HG02840 (cell line): ENCODE measurements around the gene SH3BP1.
A peak's percentile ranks its signal among the peaks of the same experiment; 100 is the strongest.
"Not testable (repeated sequence)": the region's sequence is repeated elsewhere in the genome, so short reads cannot be mapped to it uniquely, and the experiment has no call there.

Experiments
- ATAC-seq: cut with Tn5 transposase; IDR thresholded peaks from one replicate; pipeline ENCODE4 v1.9.1; 2021; ENCODE audit warnings: mild to moderate bottlenecking, moderate library complexity, moderate number of reproducible peaks; ENCODE audit not compliant: unreplicated experiment, low FRiP score

The SH3BP1 gene

GRCh38 chr22:37656583-37656982 lies 17.1 kb downstream of the SH3BP1 start:
- ATAC-seq, result not testable (repeated sequence)

GRCh38 chr22:37657590-37658132 lies 18.2 kb downstream of the SH3BP1 start:
- no peak for ATAC-seq

GRCh38 chr22:37658133-37659065 lies 18.9 kb downstream of the SH3BP1 start, which contains the start of gene PDXP:
Gene PDXP, plus strand, starts transcription at chr22:37658723. Its CDS starts 60 bp downstream, at chr22:37658783.
- peak; percentile 80 for ATAC-seq

GRCh38 chr22:37659066-37659896 lies 19.8 kb downstream of the SH3BP1 start:
- ATAC-seq, result peak; percentile 11

GRCh38 chr22:37659897-37660708 lies 20.6 kb downstream of the SH3BP1 start:
- no peak for ATAC-seq

- ATAC-seq, result no peak
Observed at GRCh38 chr22:37660709-37661045, 21.2 kb downstream of the SH3BP1 start.

- no peak for ATAC-seq
Observed at GRCh38 chr22:37661160-37661924, 21.9 kb downstream of the SH3BP1 start.

GRCh38 chr22:37662039-37662438 lies 22.6 kb downstream of the SH3BP1 start:
- no peak for ATAC-seq

GRCh38 chr22:37663521-37664140 lies 24.2 kb downstream of the SH3BP1 start:
- no peak for ATAC-seq

GRCh38 chr22:37664249-37665101 lies 25.0 kb downstream of the SH3BP1 start:
- ATAC-seq, result no peak

- ATAC-seq, result no peak
Observed at GRCh38 chr22:37665487-37665886, 26.0 kb downstream of the SH3BP1 start.

GRCh38 chr22:37669586-37669985 lies 30.1 kb downstream of the SH3BP1 start:
- ATAC-seq, result no peak

GRCh38 chr22:37672206-37672919 lies 32.9 kb downstream of the SH3BP1 start:
- no peak for ATAC-seq

GRCh38 chr22:37672920-37673455 lies 33.5 kb downstream of the SH3BP1 start:
- no peak for ATAC-seq

- no peak for ATAC-seq
Observed at GRCh38 chr22:37674248-37674647, 34.8 kb downstream of the SH3BP1 start.

GRCh38 chr22:37674951-37675929 lies 35.8 kb downstream of the SH3BP1 start, which contains the start of gene LGALS1:
Gene LGALS1, plus strand, starts transcription at chr22:37675636. Its CDS starts 67 bp downstream, at chr22:37675703.
- ATAC-seq, result peak; percentile 40
